22Rv1 (cell line): ENCODE results near the gene SF3B2.

Source experiments
- H3K27ac ChIP-seq: fragments of 450-650 bp; 2 replicates; pipeline ENCODE4 v1.5.1; 2017
- CTCF ChIP-seq: fragments of 450-650 bp; IDR thresholded peaks from 2 replicates; pipeline ENCODE4 v1.5.1; 2017; ENCODE audit warnings: mild to moderate bottlenecking
- ZFX ChIP-seq: fragments of 450-650 bp; IDR thresholded peaks from 2 replicates; pipeline ENCODE4 v1.6.1; 2017; ENCODE audit warnings: antibody characterized with exemption, borderline replicate concordance

SF3B2 gene

DNA sequence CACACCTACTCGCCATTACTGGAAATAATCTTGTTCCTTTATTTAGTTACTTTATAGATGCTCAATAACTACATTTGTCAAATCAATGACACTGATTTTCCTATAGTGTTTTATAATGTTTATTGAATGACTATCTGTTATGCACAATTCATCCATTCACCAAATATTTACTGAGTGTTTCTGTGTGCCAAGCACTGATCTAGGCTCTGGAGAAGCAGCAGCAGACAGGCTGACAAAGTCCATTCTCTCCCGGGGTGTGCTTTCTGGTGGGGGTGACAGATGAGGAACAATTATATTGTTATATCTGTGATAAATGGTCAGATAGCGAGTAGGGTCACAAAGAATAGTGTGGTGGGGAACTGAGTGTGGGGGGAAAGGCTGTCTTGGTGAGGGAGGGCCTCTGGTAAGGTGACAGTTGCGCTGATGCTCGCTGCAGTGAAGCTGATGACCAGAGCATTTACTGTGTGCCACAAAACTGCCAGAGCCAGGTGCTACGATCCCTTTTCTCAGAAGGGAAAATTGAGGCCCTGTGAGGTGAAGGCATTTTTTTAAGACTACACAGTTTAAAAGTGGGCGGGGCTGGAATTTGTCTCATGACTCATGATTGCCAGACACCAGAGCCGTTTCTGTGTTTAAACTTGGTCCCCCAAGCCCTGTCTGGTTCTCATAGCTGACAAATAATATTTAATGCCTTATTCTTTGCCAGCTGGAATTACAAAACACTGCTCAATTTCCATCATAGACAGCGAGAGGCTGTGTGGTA lies 28.1 kb downstream of the SF3B2 start:
- no peak for TF ChIP-seq ZFX
- no peak for TF ChIP-seq CTCF
- H3K27ac ChIP-seq, result peak overlapping the region; percentile 60

DNA sequence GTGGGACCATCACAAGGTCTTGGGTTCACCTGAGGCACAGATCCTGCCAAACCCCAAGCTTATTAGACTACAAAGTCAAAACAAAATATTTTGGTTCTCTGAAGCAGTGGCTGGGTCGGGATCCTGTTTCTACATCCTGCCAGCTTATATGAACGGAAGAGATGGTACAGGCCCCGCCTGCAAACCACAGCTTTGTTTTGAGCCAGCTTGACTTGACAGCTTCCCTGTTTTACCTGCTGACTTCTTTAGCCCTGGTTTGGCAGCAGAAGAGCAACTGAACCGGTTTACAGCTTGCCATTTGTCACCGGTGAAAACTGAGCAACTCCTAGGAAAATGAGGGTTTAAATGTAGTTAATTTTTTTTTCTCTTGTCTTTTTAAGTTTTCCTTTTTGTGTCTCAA lies 29.3 kb downstream of the SF3B2 start:
- TF ChIP-seq CTCF (no peak), ZFX (no peak)
- H3K27ac ChIP-seq, result peak overlapping the region; percentile 60

- TF ChIP-seq CTCF (no peak), ZFX (no peak)
- peak overlapping the region; percentile 49 for H3K27ac ChIP-seq
Measured at GRCh38 chr11:66082946-66083698, 31.0 kb downstream of the SF3B2 start.

GRCh38 chr11:66083767-66084166 lies 31.6 kb downstream of the SF3B2 start:
- H3K27ac ChIP-seq, result peak overlapping the region; percentile 49
- no peak for TF ChIP-seq CTCF

DNA sequence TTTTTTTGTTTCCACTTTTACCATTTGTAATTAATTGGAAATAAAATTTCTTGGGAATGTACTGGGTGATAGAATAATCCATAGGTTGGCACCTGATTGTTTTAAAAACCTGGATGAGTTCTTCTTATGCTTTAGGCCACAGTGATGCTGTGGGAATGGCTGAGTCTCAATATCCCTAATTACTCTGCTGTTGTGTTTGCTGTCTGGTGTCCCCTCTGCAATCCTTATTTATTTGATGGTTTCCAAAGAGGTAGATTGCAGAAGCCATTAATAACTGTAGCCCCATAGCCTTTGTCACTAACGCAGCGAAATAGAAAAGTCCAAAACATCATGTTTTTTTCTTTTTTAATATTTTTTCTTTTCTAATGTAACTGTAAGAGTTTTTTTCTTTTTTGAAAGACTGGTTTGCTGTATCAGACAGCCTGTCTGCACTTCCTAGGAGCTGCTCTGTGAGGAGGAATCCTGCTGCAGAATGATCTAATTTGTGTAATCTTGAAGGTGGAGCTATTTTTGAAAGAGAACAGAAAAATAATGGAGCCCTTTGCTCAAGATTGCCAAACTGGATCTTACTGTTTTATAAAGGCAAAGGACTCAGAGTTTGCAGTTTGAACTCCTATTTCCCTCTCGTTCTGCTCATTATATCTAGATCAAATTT lies 32.8 kb downstream of the SF3B2 start:
- no peak overlapping the region for H3K27ac ChIP-seq
- TF ChIP-seq CTCF (no peak), ZFX (no peak)

- TF ChIP-seq CTCF (no peak), ZFX (no peak)
Measured at GRCh38 chr11:66087148-66087908, 35.2 kb downstream of the SF3B2 start.

More at GRCh38 chr11:66087148-66087908, 35.2 kb downstream of the SF3B2 start:
- no peak overlapping the region for H3K27ac ChIP-seq
